ENCODE measurements around the gene PGK1. TPM values are rescaled to one million over a fixed set of nuclear protein-coding genes. Genes with fewer than 3 reads are reported as not detected.

Gene PGK1
- total and polyA plus RNA-seq, 9 of the 15 experiments (the other 6 are each of a cell fraction or from before 2014, with no cell fraction given), result 199 to 1,378 (median 378) TPM

GRCh38 chrX:78139160-78140123 lies 35.4 kb downstream of the PGK1 start, which contains the start of gene TAF9B (continued):
- TF ChIP-seq TFAP4 (CRISPR knock-in tag; IDR thresholded peaks at IDR 0.05; ENCODE audit: borderline replicate concordance), result peak; percentile 58; the same call in 1 of the 2 replicates
- TF ChIP-seq, protein P1, sequence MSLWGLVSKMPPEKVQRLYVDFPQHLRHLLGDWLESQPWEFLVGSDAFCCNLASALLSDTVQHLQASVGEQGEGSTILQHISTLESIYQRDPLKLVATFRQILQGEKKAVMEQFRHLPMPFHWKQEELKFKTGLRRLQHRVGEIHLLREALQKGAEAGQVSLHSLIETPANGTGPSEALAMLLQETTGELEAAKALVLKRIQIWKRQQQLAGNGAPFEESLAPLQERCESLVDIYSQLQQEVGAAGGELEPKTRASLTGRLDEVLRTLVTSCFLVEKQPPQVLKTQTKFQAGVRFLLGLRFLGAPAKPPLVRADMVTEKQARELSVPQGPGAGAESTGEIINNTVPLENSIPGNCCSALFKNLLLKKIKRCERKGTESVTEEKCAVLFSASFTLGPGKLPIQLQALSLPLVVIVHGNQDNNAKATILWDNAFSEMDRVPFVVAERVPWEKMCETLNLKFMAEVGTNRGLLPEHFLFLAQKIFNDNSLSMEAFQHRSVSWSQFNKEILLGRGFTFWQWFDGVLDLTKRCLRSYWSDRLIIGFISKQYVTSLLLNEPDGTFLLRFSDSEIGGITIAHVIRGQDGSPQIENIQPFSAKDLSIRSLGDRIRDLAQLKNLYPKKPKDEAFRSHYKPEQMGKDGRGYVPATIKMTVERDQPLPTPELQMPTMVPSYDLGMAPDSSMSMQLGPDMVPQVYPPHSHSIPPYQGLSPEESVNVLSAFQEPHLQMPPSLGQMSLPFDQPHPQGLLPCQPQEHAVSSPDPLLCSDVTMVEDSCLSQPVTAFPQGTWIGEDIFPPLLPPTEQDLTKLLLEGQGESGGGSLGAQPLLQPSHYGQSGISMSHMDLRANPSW (CRISPR knock-in tag; IDR thresholded peaks at IDR 0.05), result 0 out of 2 replicates have a peak, but pooled peaks have one; percentile 56
- peak; percentile 20; the same call in 1 of the 2 replicates for TF ChIP-seq PKNOX1 (IDR thresholded peaks at IDR 0.05)
- peak; percentile 80 for TF ChIP-seq PHF20 (IDR thresholded peaks at IDR 0.05; ENCODE audit: partially characterized antibody)
- TF ChIP-seq PREB (CRISPR knock-in tag; IDR thresholded peaks at IDR 0.05), result no peak
- TF ChIP-seq, protein P2, sequence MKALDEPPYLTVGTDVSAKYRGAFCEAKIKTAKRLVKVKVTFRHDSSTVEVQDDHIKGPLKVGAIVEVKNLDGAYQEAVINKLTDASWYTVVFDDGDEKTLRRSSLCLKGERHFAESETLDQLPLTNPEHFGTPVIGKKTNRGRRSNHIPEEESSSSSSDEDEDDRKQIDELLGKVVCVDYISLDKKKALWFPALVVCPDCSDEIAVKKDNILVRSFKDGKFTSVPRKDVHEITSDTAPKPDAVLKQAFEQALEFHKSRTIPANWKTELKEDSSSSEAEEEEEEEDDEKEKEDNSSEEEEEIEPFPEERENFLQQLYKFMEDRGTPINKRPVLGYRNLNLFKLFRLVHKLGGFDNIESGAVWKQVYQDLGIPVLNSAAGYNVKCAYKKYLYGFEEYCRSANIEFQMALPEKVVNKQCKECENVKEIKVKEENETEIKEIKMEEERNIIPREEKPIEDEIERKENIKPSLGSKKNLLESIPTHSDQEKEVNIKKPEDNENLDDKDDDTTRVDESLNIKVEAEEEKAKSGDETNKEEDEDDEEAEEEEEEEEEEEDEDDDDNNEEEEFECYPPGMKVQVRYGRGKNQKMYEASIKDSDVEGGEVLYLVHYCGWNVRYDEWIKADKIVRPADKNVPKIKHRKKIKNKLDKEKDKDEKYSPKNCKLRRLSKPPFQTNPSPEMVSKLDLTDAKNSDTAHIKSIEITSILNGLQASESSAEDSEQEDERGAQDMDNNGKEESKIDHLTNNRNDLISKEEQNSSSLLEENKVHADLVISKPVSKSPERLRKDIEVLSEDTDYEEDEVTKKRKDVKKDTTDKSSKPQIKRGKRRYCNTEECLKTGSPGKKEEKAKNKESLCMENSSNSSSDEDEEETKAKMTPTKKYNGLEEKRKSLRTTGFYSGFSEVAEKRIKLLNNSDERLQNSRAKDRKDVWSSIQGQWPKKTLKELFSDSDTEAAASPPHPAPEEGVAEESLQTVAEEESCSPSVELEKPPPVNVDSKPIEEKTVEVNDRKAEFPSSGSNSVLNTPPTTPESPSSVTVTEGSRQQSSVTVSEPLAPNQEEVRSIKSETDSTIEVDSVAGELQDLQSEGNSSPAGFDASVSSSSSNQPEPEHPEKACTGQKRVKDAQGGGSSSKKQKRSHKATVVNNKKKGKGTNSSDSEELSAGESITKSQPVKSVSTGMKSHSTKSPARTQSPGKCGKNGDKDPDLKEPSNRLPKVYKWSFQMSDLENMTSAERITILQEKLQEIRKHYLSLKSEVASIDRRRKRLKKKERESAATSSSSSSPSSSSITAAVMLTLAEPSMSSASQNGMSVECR (CRISPR knock-in tag; IDR thresholded peaks at IDR 0.05), result 0 out of 2 replicates have a peak, but pooled peaks have one; percentile 38
- TF ChIP-seq, protein P3, sequence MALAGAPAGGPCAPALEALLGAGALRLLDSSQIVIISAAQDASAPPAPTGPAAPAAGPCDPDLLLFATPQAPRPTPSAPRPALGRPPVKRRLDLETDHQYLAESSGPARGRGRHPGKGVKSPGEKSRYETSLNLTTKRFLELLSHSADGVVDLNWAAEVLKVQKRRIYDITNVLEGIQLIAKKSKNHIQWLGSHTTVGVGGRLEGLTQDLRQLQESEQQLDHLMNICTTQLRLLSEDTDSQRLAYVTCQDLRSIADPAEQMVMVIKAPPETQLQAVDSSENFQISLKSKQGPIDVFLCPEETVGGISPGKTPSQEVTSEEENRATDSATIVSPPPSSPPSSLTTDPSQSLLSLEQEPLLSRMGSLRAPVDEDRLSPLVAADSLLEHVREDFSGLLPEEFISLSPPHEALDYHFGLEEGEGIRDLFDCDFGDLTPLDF (CRISPR knock-in tag; IDR thresholded peaks at IDR 0.05), result peak; percentile 70
- TF ChIP-seq ZNF280B (CRISPR knock-in tag; IDR thresholded peaks at IDR 0.05), result 0 out of 2 replicates have a peak, but pooled peaks have one; percentile 7
- TF ChIP-seq C11orf30 (IDR thresholded peaks at IDR 0.05; ENCODE audit: low read depth), result peak; percentile 31; the same call in 1 of the 2 replicates
- no peak for TF ChIP-seq BDP1 (IDR thresholded peaks at IDR 0.05; ENCODE audit: insufficient read depth, insufficient read length)

Measured in K562 (cell line).